ENCODE data around the gene GJD2. TPM values are rescaled to one million over a fixed set of nuclear protein-coding genes. Genes with fewer than 3 reads are reported as not detected.

The GJD2 gene
- not detected in 2 replicates for total RNA-seq

DNA sequence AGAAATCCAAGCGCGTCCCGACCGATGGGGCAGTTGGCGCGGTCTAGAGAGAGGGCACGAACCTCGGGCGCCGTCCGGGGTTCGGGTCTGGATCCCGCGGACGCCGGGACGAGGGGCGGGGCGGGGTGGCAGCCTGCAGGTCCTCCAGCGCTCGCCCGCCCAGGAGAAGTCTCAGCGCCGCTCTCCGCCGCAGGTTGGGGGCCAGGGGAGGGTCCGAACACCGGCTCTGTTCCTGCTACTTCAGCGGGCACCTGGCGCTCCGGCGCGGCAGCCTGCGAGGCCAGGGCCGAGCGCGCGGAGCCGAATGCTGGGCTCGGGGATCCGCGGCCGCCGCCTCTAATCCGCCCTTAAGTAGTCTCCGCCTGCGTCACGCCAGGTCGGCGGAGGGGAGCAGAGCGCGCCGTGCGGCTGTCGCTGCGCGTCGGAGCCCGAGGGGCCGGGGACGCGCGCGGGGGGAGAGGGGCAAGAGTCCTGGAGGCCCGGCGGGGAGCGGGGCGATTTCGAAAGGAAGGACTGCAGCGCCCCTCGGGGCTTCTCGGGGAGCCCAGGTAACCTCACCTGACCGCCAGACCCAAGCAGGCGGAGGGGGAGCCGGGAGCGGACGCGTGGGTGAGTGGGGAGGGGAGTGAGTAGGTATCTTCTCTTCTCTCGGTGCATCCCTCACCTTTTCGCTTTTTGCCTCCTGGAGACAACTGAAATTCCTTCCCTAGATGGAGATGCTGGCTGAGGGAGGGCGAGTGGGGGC, at the start of gene GJD2:
TSS of gene GJD2 (minus strand) at position 325 of the 745 bp plus-strand sequence. CDS start 510 bp downstream, outside the sequence.
- H3K4me3 ChIP-seq (ENCODE audit: low read depth, low read length) = no peak within 1 kb of the TSS
- no peak for TF ChIP-seq CTCF (IDR thresholded peaks at IDR 0.05; ENCODE audit: insufficient read depth, low read depth, low read length)
- no peak for DNase-seq (ENCODE audit: low read depth)

- TF ChIP-seq CTCF (IDR thresholded peaks at IDR 0.05; ENCODE audit: insufficient read depth, low read depth, low read length) = no peak
- no peak overlapping the region for H3K4me3 ChIP-seq (ENCODE audit: low read depth, low read length)
- DNase-seq (ENCODE audit: low read depth) = no peak
Measured at GRCh38 chr15:34804113-34804512, 49.3 kb upstream of the GJD2 start.

DNA sequence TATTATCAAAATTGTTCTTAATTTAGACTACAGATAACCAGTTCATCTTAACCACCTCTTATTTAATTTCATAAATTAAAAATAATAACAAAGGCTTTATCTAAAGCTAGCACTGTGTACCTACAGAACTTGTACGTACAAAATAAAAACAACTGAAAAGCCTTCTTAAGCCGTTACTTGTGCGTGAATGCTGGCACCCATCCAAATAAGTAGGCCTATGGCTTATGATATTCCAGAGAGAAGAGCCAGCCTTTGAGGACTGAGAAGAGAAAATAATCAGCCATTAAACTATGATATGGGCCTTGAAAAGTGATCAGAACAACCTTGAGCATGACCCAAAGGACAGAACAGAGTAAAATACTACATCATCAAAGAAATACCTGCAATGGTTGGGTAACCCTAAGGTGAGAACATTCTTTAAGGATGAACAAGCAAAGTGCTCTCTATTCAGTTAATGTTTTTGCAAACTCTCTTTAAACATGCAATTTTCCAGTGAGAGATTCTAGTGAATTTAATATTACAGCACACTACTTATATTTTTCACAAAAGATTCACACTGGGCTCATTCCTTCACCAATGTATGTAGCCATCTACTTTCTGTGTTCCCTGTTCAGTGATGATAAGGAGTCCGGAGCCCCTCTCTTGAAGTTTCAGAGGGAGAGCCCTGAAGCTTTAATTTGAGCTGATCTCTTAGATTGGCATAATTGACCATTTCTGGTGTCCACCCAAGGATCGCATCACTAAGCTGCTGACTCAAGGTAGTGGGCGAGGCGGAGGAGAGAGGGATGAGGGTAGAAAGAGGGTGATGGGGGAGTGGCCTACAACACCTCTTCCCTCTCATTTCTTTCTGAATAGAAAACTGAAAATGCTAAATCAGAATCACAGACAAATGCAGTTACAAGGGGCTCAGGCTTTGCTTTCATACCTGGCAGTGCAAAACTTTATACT, 48.3 kb upstream of the GJD2 start:
- no peak for DNase-seq (ENCODE audit: low read depth)
- no peak overlapping the region for H3K4me3 ChIP-seq (ENCODE audit: low read depth, low read length)
- no peak for TF ChIP-seq CTCF (IDR thresholded peaks at IDR 0.05; ENCODE audit: insufficient read depth, low read depth, low read length)

- no peak for DNase-seq (ENCODE audit: low read depth)
- H3K4me3 ChIP-seq (ENCODE audit: low read depth, low read length) = no peak overlapping the region
- no peak for TF ChIP-seq CTCF (IDR thresholded peaks at IDR 0.05; ENCODE audit: insufficient read depth, low read depth, low read length)
Measured at GRCh38 chr15:34802371-34802770, 47.6 kb upstream of the GJD2 start.

DNA sequence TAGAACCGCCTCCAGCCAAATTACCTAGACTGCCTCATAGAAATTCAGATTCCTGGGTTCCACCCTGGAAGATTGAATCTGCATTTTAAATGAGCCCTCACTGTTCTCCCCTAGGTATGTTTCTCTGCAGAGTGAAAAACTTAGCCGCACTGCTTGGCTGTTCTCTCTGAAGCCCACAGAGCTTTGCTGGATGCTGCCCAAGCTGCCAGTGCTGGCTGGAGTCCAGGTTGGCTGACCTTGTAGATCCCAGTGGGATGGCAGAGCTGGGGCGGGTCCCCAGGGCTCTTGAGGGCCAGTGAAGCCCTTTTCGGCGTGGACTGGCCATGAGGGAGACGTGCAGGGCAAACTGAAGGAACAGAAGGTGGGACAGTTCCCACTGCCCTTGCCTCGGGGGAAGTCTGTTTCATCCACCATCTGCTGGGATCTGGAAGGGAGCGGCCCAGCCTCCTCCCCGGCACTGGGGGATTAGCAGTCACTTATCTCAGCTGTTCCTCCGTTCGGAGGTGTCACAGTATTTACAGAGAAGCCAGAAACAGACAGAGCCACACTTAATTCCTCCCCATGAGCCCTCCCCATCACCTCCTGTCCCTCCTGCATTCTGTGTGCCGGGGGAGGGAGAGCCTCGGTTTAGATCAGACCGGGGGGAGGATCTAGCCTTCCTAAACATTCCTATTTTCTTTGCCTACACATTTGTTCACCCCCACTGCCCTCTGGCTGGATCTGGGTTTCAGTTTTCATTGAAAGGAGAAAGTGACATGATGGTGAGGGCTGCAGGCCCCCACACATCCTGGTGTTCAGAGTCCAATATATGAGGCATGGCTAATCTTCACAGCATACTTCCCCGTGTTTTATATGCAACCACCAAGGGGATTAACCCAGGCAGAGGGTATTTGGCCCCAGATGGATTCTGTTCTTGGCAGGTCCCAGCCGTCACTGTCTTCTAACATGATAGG, 44.6 kb upstream of the GJD2 start:
- no peak for TF ChIP-seq CTCF (IDR thresholded peaks at IDR 0.05; ENCODE audit: insufficient read depth, low read depth, low read length)
- DNase-seq (ENCODE audit: low read depth) = peak; percentile 59
- no peak overlapping the region for H3K4me3 ChIP-seq (ENCODE audit: low read depth, low read length)

DNA sequence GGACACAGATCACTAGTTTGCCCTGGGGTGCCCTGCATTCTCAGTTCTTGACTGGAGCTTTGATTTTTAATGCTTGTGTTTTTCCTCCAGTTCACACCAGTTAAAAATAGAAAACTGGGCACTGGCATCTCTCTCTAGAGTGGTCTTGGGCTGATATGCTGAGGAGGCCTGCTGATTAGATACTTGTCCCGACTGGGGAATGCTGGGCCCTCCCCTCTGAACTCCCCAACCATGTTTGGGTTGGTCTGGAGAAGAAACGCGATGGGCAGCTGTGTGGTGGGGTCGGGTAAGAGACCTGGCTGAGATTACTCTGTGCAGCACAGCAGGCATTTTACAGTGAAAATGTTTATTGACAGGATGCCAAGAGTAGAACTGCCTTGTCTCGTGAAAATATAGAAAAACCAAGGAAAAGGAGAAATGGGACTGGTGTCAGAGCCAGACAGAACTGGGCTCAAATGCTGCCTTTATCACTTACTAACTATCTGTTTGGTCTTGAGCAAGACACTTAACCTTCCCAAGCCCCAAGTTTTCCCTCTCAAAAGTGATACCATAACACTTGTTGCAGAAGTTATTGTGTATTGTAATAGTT, 42.1 kb upstream of the GJD2 start:
- no peak for TF ChIP-seq CTCF (IDR thresholded peaks at IDR 0.05; ENCODE audit: insufficient read depth, low read depth, low read length)
- H3K4me3 ChIP-seq (ENCODE audit: low read depth, low read length) = no peak overlapping the region
- no peak for DNase-seq (ENCODE audit: low read depth)

Data from fibroblast of villous mesenchyme (primary cell).